T-helper 9 cell (primary cell): Measurements from ENCODE around the gene ADGRB3.
"Not testable (repeated sequence)": the region's sequence is repeated elsewhere in the genome, so short reads cannot be mapped to it uniquely, and the experiment has no call there.

ENCODE experiments used
- DNase-seq: peaks from one replicate; pipeline ENCODE4 v3.0.0-alpha.2; 2020

The ADGRB3 gene

DNA sequence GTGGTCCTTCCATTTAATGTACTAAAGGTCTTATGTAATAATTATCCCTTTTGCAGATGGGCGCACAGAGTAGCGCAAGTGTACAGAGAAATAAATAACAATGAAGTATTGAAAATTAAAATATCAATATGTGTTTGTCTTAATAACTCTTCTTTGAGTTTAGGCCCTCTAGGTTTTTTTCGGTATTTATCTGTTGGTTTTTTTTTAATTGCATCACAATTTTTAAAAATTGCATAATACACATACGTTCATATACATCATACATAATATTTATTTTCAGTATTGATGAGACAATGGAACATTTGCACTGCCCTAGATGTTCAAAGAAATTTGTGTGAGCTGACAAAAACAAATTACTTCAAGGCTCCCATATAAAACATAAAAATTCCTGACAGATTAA is 15.1 kb downstream of the ADGRB3 start:
- no peak for DNase-seq

GRCh38 chr6:68651011-68651985 is 16.2 kb downstream of the ADGRB3 start:
- DNase-seq = no peak

GRCh38 chr6:68652117-68652536 is 17.0 kb downstream of the ADGRB3 start:
- DNase-seq = no peak

GRCh38 chr6:68653074-68653705 is 18.1 kb downstream of the ADGRB3 start:
- no peak for DNase-seq

DNA sequence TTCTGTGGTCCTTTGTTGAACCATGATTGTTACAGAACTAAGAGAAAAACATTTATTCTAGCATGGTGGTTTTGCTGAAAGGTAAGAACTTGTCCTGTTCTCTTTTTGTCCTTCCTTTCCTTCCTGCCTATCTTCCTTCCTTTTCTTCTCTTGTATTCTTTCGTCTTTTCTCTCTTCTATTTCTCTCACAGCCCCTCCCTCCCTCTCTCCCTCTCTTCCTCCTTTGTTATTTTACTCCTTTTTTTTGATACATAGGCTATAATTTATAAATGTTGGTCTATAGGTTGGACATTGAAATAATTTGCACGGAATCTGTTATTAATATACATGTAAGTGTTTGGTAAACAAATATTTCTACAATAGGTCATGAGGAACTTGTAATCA is 18.6 kb downstream of the ADGRB3 start:
- no peak for DNase-seq

- DNase-seq = no peak
These were observed 19.1 kb downstream of the ADGRB3 start for GRCh38 chr6:68654134-68654533.

DNA sequence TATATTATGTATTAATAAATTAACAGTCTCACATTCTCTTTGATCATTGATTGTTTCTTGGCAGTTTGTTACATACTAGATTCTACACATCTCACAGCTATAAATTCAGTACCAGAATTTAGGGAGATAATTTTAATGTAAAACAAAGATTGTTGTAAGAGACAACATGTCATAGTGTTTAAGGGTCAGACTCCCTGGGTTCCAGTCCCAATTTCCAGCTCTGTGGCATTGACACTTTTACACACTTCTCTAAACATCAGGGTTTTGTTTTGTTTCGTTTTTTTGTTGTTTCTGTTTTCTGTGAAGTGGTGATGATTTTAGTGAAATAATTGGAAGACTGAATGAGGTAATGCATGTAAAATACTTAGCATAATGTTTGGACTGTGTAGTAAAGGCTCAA is 19.9 kb downstream of the ADGRB3 start:
- no peak for DNase-seq

DNA sequence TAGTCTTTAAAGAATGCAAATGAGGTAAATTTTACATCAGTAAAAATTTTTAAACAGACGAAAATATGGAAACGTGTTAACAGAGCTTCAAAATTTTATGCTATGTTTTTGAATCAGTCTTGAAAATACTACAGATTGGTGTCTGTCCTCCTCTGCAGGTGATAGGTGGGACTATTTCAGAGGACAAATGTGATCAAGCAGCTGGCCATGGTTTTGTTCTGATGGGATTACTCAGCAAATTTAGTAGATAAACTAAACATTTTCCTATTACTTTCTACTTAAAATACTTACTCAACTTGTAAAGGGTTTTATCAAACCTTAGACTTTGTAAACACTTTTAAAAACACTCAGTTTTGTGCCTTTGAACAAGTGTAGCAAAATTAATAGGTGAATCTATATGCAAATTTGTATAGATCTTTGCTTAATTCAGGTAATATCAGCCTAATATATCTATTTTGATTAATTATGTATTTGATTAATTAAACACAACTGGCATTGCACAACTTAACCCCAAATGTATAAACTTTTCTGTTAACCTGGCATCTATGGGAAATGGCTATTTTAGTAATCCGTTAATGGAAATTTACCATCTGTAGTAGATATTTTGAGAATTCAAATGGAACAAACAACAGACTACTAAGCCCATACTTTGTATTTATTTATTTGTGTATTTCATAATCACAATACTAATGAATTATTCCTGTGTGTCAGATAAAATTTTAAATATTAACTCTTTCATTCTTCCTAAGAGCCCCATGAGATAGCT is 22.5 kb downstream of the ADGRB3 start:
- no peak for DNase-seq

- no peak for DNase-seq
These were observed 23.3 kb downstream of the ADGRB3 start for GRCh38 chr6:68658338-68658737.

- no peak for DNase-seq
These were observed 38.2 kb downstream of the ADGRB3 start for GRCh38 chr6:68673255-68673654.

DNA sequence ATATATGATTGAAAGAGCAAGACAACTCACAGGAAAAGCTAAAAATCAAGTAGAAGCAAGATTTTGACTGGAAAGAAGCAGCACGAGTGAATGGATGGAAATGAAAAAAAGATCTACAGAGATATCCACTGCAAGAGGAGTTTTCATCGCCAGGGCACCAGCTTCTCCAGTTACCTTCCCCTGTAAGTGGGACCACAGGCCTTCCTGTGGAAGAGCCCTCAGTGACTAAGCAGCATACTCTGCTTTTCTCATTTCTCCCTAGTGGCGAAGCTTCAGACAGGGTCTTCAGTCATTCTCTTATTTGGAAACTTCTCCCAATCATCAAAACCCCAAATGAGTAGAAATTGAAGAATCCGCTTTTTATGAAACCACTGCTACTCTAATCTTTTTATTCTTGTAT is 40.5 kb downstream of the ADGRB3 start:
- no peak for DNase-seq

GRCh38 chr6:68676094-68676493 is 41.0 kb downstream of the ADGRB3 start:
- not testable (repeated sequence) for DNase-seq

DNA sequence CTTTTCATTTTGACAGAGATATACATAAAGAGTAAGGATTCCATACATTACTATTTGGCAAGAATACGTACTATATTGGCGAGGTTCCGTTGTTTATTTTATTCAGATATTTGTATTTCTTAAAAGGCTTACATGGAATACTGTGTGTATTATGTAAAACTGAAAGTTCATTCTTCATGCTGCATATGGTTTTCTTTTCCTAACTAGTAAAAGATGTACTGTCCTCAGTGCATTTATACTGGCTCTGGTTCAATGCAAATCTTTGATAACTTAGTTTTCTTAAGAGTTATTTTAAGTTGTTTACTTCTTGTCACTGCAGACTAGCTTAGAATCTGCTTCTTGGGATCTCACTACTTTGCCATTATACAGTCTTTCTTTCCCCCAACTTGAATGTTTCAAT is 42.0 kb downstream of the ADGRB3 start:
- DNase-seq = no peak

- no peak for DNase-seq
These were observed 44.3 kb downstream of the ADGRB3 start for GRCh38 chr6:68679399-68679798.

- DNase-seq = no peak
These were observed 45.2 kb downstream of the ADGRB3 start for GRCh38 chr6:68680264-68680663.

GRCh38 chr6:68689910-68690309 is 54.8 kb downstream of the ADGRB3 start:
- DNase-seq = no peak

- no peak for DNase-seq
These were observed 56.0 kb downstream of the ADGRB3 start for GRCh38 chr6:68691120-68691519.

DNA sequence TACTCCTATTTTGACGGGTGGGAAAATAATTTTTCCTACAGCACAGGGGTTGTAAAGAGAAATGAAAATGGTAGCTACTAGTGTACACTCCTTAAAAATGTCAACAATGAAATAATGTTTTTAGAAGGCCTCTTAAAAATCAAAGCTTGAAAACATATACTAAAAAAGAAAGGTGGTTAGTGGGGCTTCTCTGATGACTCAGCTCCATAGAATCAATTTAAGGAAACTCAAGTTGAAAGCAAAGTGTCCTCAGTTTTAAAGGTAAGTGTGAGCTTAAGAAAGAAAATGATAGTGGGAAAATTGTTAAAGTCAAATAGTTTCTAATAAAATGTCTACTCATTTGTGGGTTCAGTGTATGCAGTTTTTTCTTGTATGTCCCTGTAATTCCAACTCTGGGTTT is 58.2 kb downstream of the ADGRB3 start:
- DNase-seq = no peak

DNA sequence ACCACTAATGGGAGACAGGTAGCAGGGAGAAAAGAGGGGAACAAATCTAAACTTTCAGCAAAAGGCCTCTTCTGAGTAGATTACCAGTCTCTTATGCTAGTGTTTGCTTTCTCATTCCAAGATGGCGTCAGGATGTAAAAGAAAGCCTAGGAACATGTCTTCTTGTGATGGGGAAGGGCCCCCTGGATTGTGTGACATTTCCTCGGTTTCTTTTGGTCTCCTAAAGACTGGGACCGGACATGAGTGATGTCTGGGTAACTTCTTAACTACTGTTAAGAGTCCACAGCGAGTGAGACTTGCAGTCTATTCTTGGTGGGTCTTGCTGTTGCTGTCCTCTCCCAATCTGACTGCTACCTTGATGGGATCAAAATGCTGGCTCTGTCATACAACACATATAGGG is 60.3 kb downstream of the ADGRB3 start:
- no peak for DNase-seq

- DNase-seq = no peak
These were observed 60.8 kb downstream of the ADGRB3 start for GRCh38 chr6:68695838-68696237.

- DNase-seq = no peak
These were observed 62.3 kb downstream of the ADGRB3 start for GRCh38 chr6:68697394-68697793.

GRCh38 chr6:68701159-68701558 is 66.1 kb downstream of the ADGRB3 start:
- no peak for DNase-seq

DNA sequence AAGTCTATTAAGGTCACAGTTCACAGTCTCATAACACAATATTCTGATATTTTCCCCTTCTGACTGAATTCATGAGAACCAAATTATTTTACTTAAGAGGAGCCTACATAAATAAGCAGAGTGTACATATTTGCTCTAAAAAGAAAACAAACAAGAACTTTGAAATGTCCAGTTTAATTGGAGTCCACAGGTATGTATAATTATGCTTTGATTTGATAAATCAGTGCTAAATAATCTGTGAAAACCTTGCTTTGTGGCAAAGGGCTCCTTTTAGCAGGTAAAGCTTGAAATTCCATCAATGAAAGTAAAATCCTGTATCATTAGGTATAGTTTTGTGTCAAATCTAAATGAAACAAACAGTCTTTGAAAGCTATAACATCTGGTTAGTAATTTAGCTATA is 69.4 kb downstream of the ADGRB3 start:
- DNase-seq = no peak

DNA sequence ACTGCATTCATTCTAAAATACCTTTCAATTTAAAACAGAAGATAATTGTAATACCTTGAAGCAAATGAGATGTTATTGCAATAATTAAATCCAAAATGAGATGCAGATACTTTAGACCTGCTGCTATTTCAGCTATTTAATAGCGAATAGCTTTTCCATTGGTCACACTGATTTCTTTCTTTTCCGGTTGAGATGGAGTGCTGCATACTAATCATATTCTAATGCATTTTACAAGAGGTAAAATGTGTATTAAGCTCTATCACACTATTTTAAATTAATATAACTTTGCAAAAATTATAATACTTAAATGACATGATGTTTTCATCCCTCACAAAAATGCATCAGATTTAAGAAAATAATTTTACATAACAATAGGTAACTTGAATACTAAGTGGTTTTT is 74.0 kb downstream of the ADGRB3 start:
- no peak for DNase-seq
